Measurements from ENCODE around the gene GOLGA2.

Gene GOLGA2

DNA sequence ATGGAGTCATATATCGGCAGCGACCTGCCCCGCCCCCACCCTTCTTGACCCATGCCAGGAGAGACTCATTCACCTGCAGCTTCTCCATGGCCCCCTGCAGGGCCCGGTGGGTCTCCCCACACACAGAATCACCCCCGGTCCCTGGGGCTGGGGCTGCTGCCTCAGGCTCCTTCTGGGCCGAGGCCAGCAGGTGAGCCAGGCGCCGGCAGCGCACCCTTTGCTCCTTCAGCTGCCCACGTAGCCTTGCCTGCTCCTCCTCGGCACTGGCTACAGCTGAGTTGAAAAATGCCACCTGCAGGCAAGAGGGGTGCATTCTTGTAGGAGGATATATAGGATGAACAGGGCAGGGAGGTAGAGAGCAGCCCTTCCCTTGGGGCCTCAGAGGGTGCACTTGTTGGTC lies 17.9 kb downstream of the GOLGA2 start:
- no peak for DNase-seq (ENCODE audit: low read depth in 2 of 2)

DNA sequence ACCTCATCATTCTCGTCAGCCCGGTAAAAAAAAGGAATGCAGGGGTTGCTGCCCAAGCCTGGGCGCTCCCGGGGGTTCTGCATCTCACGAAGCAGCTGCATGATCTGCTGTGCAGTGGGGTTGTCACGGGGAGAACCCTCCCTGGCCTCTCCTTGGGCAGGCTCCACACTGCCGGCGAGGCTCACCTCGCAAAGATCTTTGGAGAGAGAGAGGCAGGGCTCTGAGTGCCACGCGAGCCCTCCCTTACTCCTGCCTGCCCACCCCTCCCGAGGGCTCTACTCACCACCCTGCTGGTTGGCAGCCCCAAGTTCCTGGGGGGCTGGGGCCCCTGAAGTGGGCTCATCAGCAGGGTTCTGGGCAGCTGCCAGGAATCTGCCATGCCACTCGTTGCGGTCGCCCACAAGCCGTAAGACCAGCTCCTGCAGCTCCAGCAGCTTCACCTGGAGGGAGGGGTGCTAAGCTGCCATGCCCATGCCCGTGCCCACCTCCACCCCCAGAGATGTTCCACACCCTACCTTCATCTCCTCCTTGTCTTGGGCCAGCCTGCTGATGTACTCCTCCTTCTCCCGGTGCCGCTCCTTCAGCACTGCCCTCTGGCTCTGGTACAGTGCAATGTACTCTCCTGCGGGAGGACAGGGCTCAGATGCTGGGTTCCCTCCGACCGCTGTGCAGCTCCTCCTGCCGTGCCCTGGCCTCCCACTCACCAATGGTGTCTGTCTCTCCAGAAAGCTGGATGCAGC lies 18.6 kb downstream of the GOLGA2 start:
- no peak for DNase-seq (ENCODE audit: low read depth in 2 of 2)

- peak in 1 of 2 experiments; percentile 45 for DNase-seq (ENCODE audit: low read depth in 2 of 2)
Observed at GRCh38 chr9:128254855-128255759, 20.7 kb downstream of the GOLGA2 start.

- DNase-seq (ENCODE audit: low read depth in 2 of 2) = no peak
Observed at GRCh38 chr9:128254362-128254761, 21.4 kb downstream of the GOLGA2 start.

GRCh38 chr9:128253991-128254346 lies 21.8 kb downstream of the GOLGA2 start:
- no peak for DNase-seq (ENCODE audit: low read depth in 2 of 2)

GRCh38 chr9:128253140-128253990 lies 22.4 kb downstream of the GOLGA2 start:
- no peak for DNase-seq (ENCODE audit: low read depth in 2 of 2)

GRCh38 chr9:128252317-128253139 lies 23.3 kb downstream of the GOLGA2 start:
- no peak for DNase-seq (ENCODE audit: low read depth in 2 of 2)

DNA sequence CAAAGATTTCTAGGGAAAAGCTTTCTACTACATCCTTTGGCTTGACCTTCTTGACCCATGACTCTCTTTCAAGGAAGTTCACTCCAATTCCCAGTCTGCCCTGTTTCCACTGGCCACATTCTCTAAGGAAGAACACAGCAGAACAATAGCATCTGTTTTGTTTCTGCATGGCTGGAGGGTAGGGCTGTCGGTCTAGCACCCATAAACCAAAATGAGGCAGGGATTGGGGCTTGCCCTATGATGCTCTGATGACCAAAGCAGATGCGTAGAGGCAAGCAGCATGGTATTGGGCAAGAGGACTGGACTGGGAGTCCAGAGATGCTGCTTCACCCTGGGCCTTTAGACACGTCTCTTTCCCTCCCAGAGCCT lies 24.1 kb downstream of the GOLGA2 start:
- no peak for DNase-seq (ENCODE audit: low read depth in 2 of 2)

- no peak for DNase-seq (ENCODE audit: low read depth in 2 of 2)
Observed at GRCh38 chr9:128250839-128251731, 24.7 kb downstream of the GOLGA2 start.

GRCh38 chr9:128249908-128250838 lies 25.6 kb downstream of the GOLGA2 start:
- peak; percentile 97 to 100 for DNase-seq (ENCODE audit: low read depth in 2 of 2)

- DNase-seq (ENCODE audit: low read depth in 2 of 2) = no peak
Observed at GRCh38 chr9:128249558-128249907, 26.3 kb downstream of the GOLGA2 start.

- DNase-seq (ENCODE audit: low read depth in 2 of 2) = no peak
Observed at GRCh38 chr9:128247226-128247803, 28.5 kb downstream of the GOLGA2 start.

DNA sequence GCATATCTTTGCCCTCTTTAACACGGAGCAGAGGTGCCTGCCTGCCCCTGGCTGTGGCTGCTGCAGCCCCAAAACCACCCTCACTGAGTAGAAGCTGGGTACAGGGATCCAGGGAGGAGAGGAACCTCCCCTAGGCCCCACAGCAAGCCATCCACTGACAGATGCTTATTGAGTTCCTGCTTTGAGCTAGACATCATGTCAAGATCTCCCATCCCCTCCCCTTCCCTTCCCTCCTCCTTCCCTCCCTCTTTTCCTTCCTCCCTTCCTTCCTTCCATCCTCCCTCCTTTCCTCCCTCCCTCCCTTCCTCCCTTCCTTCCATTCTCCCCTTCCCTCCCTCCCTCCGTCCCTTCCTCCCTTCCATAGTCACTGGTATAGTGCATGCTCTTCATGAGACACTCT lies 29.3 kb downstream of the GOLGA2 start:
- no peak for DNase-seq (ENCODE audit: low read depth in 2 of 2)

GRCh38 chr9:128245421-128246151 lies 30.2 kb downstream of the GOLGA2 start:
- DNase-seq (ENCODE audit: low read depth in 2 of 2) = no peak

GRCh38 chr9:128244837-128245231 lies 31.0 kb downstream of the GOLGA2 start:
- no peak for DNase-seq (ENCODE audit: low read depth in 2 of 2)

GRCh38 chr9:128244091-128244836 lies 31.5 kb downstream of the GOLGA2 start:
- DNase-seq (ENCODE audit: low read depth in 2 of 2) = no peak

- no peak for DNase-seq (ENCODE audit: low read depth in 2 of 2)
Observed at GRCh38 chr9:128243215-128244018, 32.4 kb downstream of the GOLGA2 start.
